WTC11 (cell line): ENCODE data around the gene SLC22A25. TPM values are rescaled to one million over a fixed set of nuclear protein-coding genes. Genes with fewer than 3 reads are reported as not detected.
A peak's percentile ranks its signal among the peaks of the same experiment; 100 is the strongest.

Experiments
- ATAC-seq: fragments of 200-7000 bp; cut with Tn5 transposase; 2 replicates; pipeline ENCODE4 v1.10.0; 2021; ENCODE audit warnings: mild to moderate bottlenecking, moderate library complexity
- CTCF ChIA-PET: fragments of 300-600 bp; sonication (Branson Sonifier 250); formaldehyde crosslinking; loops from one replicate; lab custom pipeline; 2021; ENCODE audit warnings: antibody characterized with exemption; lab: Charles Lee
- POLR2A ChIA-PET: fragments of 350-600 bp; sonication (Branson Sonifier 250); formaldehyde crosslinking; loops from one replicate; lab custom pipeline; 2021; ENCODE audit warnings: antibody characterized with exemption; lab: Charles Lee
- DNase-seq: peaks from one replicate; pipeline ENCODE4 v3.0.0; 2021; ENCODE audit warnings: low spot score
- H3K27ac Mint-ChIP-seq: 2 replicates; pipeline ENCODE4 v1.8.0; 2021; ENCODE audit warnings: mixed read lengths
- H3K27me3 Mint-ChIP-seq: 2 replicates; pipeline ENCODE4 v1.8.0; 2021; ENCODE audit warnings: low read depth, mild to moderate bottlenecking, moderate library complexity, mixed read lengths
- H3K36me3 Mint-ChIP-seq: 2 replicates; pipeline ENCODE4 v1.8.0; 2021; ENCODE audit warnings: mixed read lengths
- H3K4me1 Mint-ChIP-seq: 2 replicates; pipeline ENCODE4 v1.8.0; 2022; ENCODE audit warnings: mixed read lengths
- H3K4me3 Mint-ChIP-seq: 2 replicates; pipeline ENCODE4 v1.8.0; 2021; ENCODE audit warnings: mild to moderate bottlenecking, moderate library complexity, mixed read lengths
- H3K9me3 Mint-ChIP-seq: 2 replicates; pipeline ENCODE4 v1.8.0; 2021; ENCODE audit warnings: mixed read lengths
- ATF1 ChIP-seq: sonication (generic); formaldehyde crosslinking; IDR thresholded peaks from 2 replicates; pipeline ENCODE4 v1.8.1; 2023; ENCODE audit warnings: mild to moderate bottlenecking, moderate library complexity, missing genetic modification reagents
- CREB1 ChIP-seq: sonication (generic); formaldehyde crosslinking; IDR thresholded peaks from 2 replicates; pipeline ENCODE4 v1.8.0; 2023; ENCODE audit warnings: mild to moderate bottlenecking, missing genetic modification reagents
- ELF4 ChIP-seq: sonication (generic); formaldehyde crosslinking; IDR thresholded peaks from 2 replicates; pipeline ENCODE4 v1.8.1; 2022; ENCODE audit warnings: low read depth, mild to moderate bottlenecking, moderate library complexity, missing genetic modification reagents
- MYBL2 ChIP-seq: sonication (generic); formaldehyde crosslinking; IDR thresholded peaks from 2 replicates; pipeline ENCODE4 v1.8.1; 2023; ENCODE audit warnings: mild to moderate bottlenecking, moderate library complexity, missing genetic modification reagents
- RORB ChIP-seq: fragments of 250-450 bp; sonication (Bioruptor Pico); IDR thresholded peaks from 2 replicates; pipeline ENCODE4 v1.9.0; 2021; ENCODE audit warnings: mild to moderate bottlenecking
- SMAD4 ChIP-seq: sonication (generic); formaldehyde crosslinking; IDR thresholded peaks from 2 replicates; pipeline ENCODE4 v1.8.0; 2022; ENCODE audit warnings: mild to moderate bottlenecking, missing genetic modification reagents
- TCF7 ChIP-seq: sonication (generic); formaldehyde crosslinking; IDR thresholded peaks from 2 replicates; pipeline ENCODE4 v1.8.0; 2022; ENCODE audit warnings: mild to moderate bottlenecking, low read depth, missing genetic modification reagents, moderate library complexity
- ZNF219 ChIP-seq: sonication (generic); formaldehyde crosslinking; IDR thresholded peaks from 2 replicates; pipeline ENCODE4 v1.8.0; 2023; ENCODE audit warnings: missing genetic modification reagents, mild to moderate bottlenecking, borderline replicate concordance
- ZNF232 ChIP-seq: sonication (generic); formaldehyde crosslinking; IDR thresholded peaks from 2 replicates; pipeline ENCODE4 v1.8.0; 2022; ENCODE audit warnings: mild to moderate bottlenecking, missing genetic modification reagents
- ZNF263 ChIP-seq: sonication (generic); formaldehyde crosslinking; IDR thresholded peaks from 2 replicates; pipeline ENCODE4 v1.8.1; 2022; ENCODE audit warnings: low read depth, mild to moderate bottlenecking, moderate library complexity, missing genetic modification reagents
- ZNF317 ChIP-seq: sonication (generic); formaldehyde crosslinking; IDR thresholded peaks from 2 replicates; pipeline ENCODE4 v1.8.1; 2023; ENCODE audit warnings: low read depth, mild to moderate bottlenecking, moderate library complexity, missing genetic modification reagents, borderline replicate concordance
- total RNA-seq: library from RNA; stranded (reverse); gene quantifications from 3 replicates; pipeline ENCODE4 v1.2.3, GENCODE V29; 2021
- TF ChIP-seq, protein P1 (sequence below): sonication (generic); formaldehyde crosslinking; IDR thresholded peaks from 2 replicates; pipeline ENCODE4 v1.8.0; 2023; ENCODE audit warnings: missing genetic modification reagents
- TF ChIP-seq, protein P2 (sequence below): sonication (generic); formaldehyde crosslinking; IDR thresholded peaks from 2 replicates; pipeline ENCODE4 v1.8.1; 2023; ENCODE audit warnings: mild to moderate bottlenecking, moderate library complexity, missing genetic modification reagents
- TF ChIP-seq, protein P3 (sequence below): sonication (generic); formaldehyde crosslinking; IDR thresholded peaks from 2 replicates; pipeline ENCODE4 v1.8.0; 2022; ENCODE audit warnings: mild to moderate bottlenecking, missing genetic modification reagents
- TF ChIP-seq, protein P4 (sequence below): sonication (generic); formaldehyde crosslinking; conservative IDR thresholded peaks from 2 replicates; pipeline ENCODE4 v1.8.1; 2022; ENCODE audit warnings: mild to moderate bottlenecking, missing genetic modification reagents
- TF ChIP-seq, protein P5 (sequence below): sonication (generic); formaldehyde crosslinking; IDR thresholded peaks from 2 replicates; pipeline ENCODE4 v1.8.1; 2023; ENCODE audit warnings: mild to moderate bottlenecking, missing genetic modification reagents, borderline replicate concordance
- TF ChIP-seq, protein P6 (sequence below): sonication (generic); formaldehyde crosslinking; IDR thresholded peaks from 2 replicates; pipeline ENCODE4 v1.8.1; 2023; ENCODE audit warnings: mild to moderate bottlenecking, missing genetic modification reagents
- TF ChIP-seq, protein P7 (sequence below): sonication (generic); formaldehyde crosslinking; IDR thresholded peaks from 2 replicates; pipeline ENCODE4 v1.8.1; 2022; ENCODE audit warnings: missing genetic modification reagents, borderline replicate concordance

SLC22A25 gene
- total RNA-seq, 1 experiment from 2014 or later = not detected

DNA sequence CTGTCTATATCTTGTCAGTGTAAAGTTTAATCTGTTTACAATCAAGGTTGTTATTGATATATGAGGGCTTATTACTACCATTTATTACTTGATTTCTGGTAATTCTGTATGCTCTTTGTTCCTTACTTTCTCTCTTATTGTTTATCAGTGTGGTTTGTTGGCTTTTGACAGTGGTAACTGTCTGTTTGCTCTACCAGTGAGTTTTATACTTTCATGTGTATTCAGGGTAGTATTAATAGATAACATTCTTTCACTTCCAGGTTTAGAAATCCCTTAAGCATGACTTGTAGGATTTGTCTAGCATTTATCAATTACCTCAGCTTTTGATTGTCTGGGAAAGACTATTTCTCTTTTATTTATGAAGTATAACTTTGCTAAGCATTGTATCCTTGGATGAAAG, 37.5 kb upstream of the SLC22A25 start:
- Mint-ChIP-seq H3K4me3 (no peak overlapping the region), H3K36me3 (no peaks in the 10 kb centered on the region), H3K9me3 (no peaks in the 10 kb centered on the region), H3K27ac (no peak overlapping the region), H3K27me3 (peaks cover 46% of the 10 kb centered on the region), H3K4me1 (no peaks in the 10 kb centered on the region)
- ATAC-seq (no peak), DNase-seq (no peak)
- TF ChIP-seq, protein P1, sequence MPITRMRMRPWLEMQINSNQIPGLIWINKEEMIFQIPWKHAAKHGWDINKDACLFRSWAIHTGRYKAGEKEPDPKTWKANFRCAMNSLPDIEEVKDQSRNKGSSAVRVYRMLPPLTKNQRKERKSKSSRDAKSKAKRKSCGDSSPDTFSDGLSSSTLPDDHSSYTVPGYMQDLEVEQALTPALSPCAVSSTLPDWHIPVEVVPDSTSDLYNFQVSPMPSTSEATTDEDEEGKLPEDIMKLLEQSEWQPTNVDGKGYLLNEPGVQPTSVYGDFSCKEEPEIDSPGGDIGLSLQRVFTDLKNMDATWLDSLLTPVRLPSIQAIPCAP (CRISPR knock-in tag) = no peak
- TF ChIP-seq, protein P2, sequence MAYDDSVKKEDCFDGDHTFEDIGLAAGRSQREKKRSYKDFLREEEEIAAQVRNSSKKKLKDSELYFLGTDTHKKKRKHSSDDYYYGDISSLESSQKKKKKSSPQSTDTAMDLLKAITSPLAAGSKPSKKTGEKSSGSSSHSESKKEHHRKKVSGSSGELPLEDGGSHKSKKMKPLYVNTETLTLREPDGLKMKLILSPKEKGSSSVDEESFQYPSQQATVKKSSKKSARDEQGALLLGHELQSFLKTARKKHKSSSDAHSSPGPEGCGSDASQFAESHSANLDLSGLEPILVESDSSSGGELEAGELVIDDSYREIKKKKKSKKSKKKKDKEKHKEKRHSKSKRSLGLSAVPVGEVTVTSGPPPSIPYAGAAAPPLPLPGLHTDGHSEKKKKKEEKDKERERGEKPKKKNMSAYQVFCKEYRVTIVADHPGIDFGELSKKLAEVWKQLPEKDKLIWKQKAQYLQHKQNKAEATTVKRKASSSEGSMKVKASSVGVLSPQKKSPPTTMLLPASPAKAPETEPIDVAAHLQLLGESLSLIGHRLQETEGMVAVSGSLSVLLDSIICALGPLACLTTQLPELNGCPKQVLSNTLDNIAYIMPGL = no peak
- no peak for TF ChIP-seq TCF7
- TF ChIP-seq ELF4 (CRISPR knock-in tag) = no peak
- no peak for TF ChIP-seq ZNF232
- CTCF ChIA-PET = no interaction called here
- POLR2A ChIA-PET = no interaction called here

DNA sequence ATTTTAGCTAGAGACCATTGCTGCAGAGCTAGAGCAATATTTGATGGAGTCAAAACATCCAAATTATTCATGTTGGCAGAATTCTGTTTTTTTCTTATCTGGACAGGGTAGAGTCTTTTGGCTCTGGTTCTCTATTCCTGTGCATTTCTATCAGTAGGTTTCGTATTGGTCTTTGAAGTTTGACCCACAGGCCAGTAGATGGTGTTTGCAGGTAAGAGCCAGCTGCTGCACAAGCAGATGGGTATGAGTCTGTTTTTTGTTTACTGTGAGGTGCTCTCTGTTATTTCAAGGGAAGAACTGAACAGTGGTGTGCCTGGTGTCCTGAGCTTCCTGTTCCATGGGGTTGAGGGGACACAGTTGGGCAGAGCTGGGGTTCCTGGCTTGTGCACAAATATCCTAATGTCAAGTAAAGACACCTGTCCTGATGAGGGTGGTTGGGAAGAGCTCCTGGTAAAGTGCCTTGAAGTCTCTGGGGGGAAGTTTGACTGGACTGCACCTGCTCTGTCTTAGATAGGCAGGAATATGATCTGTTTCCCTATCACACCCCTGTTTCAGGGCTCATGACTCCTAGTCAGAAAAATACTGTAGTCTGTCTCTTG, 34.0 kb upstream of the SLC22A25 start:
- no peaks in the 10 kb centered on the region for H3K9me3 Mint-ChIP-seq
- POLR2A ChIA-PET = no interaction called here
- ATAC-seq = peak; percentile 67
- DNase-seq = no peak
- no peaks in the 10 kb centered on the region for H3K4me1 Mint-ChIP-seq
- H3K36me3 Mint-ChIP-seq = no peaks in the 10 kb centered on the region
- no peak overlapping the region for H3K4me3 Mint-ChIP-seq
- no peak overlapping the region for H3K27ac Mint-ChIP-seq
- CTCF ChIA-PET = interaction anchor here (0.8 to 1.7 kb wide), 3 partner anchors 202 to 372 kb away, joined by 3 to 8 read pairs (median 4); no protein-coding TSS in a partner anchor
- TF ChIP-seq, protein P3, sequence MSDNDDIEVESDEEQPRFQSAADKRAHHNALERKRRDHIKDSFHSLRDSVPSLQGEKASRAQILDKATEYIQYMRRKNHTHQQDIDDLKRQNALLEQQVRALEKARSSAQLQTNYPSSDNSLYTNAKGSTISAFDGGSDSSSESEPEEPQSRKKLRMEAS (CRISPR knock-in tag) = no peak
- TF ChIP-seq, protein P4, sequence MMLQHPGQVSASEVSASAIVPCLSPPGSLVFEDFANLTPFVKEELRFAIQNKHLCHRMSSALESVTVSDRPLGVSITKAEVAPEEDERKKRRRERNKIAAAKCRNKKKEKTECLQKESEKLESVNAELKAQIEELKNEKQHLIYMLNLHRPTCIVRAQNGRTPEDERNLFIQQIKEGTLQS (CRISPR knock-in tag) = no peak
- TF ChIP-seq RORB (CRISPR knock-in tag) (no peak), ZNF263 (CRISPR knock-in tag) (no peak), MYBL2 (CRISPR knock-in tag) (no peak), SMAD4 (CRISPR knock-in tag) (no peak), ZNF317 (CRISPR knock-in tag) (no peak), CREB1 (no peak), ATF1 (no peak), ZNF219 (CRISPR knock-in tag) (no peak)
- TF ChIP-seq, protein P5, sequence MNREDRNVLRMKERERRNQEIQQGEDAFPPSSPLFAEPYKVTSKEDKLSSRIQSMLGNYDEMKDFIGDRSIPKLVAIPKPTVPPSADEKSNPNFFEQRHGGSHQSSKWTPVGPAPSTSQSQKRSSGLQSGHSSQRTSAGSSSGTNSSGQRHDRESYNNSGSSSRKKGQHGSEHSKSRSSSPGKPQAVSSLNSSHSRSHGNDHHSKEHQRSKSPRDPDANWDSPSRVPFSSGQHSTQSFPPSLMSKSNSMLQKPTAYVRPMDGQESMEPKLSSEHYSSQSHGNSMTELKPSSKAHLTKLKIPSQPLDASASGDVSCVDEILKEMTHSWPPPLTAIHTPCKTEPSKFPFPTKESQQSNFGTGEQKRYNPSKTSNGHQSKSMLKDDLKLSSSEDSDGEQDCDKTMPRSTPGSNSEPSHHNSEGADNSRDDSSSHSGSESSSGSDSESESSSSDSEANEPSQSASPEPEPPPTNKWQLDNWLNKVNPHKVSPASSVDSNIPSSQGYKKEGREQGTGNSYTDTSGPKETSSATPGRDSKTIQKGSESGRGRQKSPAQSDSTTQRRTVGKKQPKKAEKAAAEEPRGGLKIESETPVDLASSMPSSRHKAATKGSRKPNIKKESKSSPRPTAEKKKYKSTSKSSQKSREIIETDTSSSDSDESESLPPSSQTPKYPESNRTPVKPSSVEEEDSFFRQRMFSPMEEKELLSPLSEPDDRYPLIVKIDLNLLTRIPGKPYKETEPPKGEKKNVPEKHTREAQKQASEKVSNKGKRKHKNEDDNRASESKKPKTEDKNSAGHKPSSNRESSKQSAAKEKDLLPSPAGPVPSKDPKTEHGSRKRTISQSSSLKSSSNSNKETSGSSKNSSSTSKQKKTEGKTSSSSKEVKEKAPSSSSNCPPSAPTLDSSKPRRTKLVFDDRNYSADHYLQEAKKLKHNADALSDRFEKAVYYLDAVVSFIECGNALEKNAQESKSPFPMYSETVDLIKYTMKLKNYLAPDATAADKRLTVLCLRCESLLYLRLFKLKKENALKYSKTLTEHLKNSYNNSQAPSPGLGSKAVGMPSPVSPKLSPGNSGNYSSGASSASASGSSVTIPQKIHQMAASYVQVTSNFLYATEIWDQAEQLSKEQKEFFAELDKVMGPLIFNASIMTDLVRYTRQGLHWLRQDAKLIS (CRISPR knock-in tag) = no peak
- TF ChIP-seq, protein P6, sequence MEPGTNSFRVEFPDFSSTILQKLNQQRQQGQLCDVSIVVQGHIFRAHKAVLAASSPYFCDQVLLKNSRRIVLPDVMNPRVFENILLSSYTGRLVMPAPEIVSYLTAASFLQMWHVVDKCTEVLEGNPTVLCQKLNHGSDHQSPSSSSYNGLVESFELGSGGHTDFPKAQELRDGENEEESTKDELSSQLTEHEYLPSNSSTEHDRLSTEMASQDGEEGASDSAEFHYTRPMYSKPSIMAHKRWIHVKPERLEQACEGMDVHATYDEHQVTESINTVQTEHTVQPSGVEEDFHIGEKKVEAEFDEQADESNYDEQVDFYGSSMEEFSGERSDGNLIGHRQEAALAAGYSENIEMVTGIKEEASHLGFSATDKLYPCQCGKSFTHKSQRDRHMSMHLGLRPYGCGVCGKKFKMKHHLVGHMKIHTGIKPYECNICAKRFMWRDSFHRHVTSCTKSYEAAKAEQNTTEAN (CRISPR knock-in tag) = no peak
- TF ChIP-seq, protein P7, sequence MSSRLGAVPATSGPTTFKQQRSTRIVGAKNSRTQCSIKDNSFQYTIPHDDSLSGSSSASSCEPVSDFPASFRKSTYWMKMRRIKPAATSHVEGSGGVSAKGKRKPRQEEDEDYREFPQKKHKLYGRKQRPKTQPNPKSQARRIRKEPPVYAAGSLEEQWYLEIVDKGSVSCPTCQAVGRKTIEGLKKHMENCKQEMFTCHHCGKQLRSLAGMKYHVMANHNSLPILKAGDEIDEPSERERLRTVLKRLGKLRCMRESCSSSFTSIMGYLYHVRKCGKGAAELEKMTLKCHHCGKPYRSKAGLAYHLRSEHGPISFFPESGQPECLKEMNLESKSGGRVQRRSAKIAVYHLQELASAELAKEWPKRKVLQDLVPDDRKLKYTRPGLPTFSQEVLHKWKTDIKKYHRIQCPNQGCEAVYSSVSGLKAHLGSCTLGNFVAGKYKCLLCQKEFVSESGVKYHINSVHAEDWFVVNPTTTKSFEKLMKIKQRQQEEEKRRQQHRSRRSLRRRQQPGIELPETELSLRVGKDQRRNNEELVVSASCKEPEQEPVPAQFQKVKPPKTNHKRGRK (CRISPR knock-in tag) = no peak
- H3K27me3 Mint-ChIP-seq = peaks cover 43% of the 10 kb centered on the region
